OCI-LY1 (cell line): ENCODE measurements around the gene OR2F2.

Source experiments
- H2AFZ ChIP-seq: fragments of 200-600 bp; sonication (generic), shearing (Covaris generic); 2 replicates; pipeline ENCODE4 v1.6.0; 2014; ENCODE audit warnings: antibody characterized with exemption, mild to moderate bottlenecking, low read length
- H3F3A ChIP-seq: fragments of 200-600 bp; sonication (generic), shearing (Covaris generic); 2 replicates; pipeline ENCODE4 v1.6.0; 2014; ENCODE audit warnings: mild to moderate bottlenecking, antibody characterized with exemption, low read length, moderate library complexity; ENCODE audit not compliant: insufficient read depth
- H3K27ac ChIP-seq: fragments of 200-600 bp; sonication (generic); 2 replicates; pipeline ENCODE4 v1.5.1; 2014; ENCODE audit warnings: low read length, mixed run types, mild to moderate bottlenecking, low read depth; ENCODE audit not compliant: poor library complexity, severe bottlenecking
- H3K27me3 ChIP-seq: fragments of 200-600 bp; sonication (generic); 2 replicates; pipeline ENCODE4 v1.6.0; 2014; ENCODE audit warnings: antibody characterized with exemption, mild to moderate bottlenecking, low read length, moderate library complexity; ENCODE audit not compliant: insufficient read depth
- H3K36me3 ChIP-seq: fragments of 200-600 bp; sonication (generic); 2 replicates; pipeline ENCODE4 v1.6.1; 2014; ENCODE audit warnings: mild to moderate bottlenecking, antibody characterized with exemption, low read length, moderate library complexity, mixed read lengths; ENCODE audit not compliant: insufficient read depth
- H3K4me1 ChIP-seq: fragments of 200-600 bp; sonication (generic); 2 replicates; pipeline ENCODE4 v1.5.1; 2014; ENCODE audit warnings: mild to moderate bottlenecking, low read length, moderate library complexity; ENCODE audit not compliant: insufficient read depth, severe bottlenecking
- H3K4me2 ChIP-seq: fragments of 200-600 bp; sonication (generic), shearing (Covaris generic); 2 replicates; pipeline ENCODE4 v1.6.1; 2014; ENCODE audit warnings: low read length
- H3K4me3 ChIP-seq: fragments of 200-600 bp; sonication (generic); 2 replicates; pipeline ENCODE4 v1.5.1; 2014; ENCODE audit warnings: low read length, low read depth, mild to moderate bottlenecking, mixed read lengths; ENCODE audit not compliant: poor library complexity, severe bottlenecking
- H3K79me2 ChIP-seq: fragments of 200-600 bp; shearing (Covaris generic); 2 replicates; pipeline ENCODE4 v1.6.1; 2016; ENCODE audit warnings: mixed run types, low read length, mixed read lengths; ENCODE audit not compliant: insufficient read depth
- H3K9ac ChIP-seq: fragments of 200-600 bp; sonication (generic), shearing (Covaris generic); 2 replicates; pipeline ENCODE4 v1.6.1; 2014; ENCODE audit warnings: mild to moderate bottlenecking, low read length, mixed read lengths
- H3K9me2 ChIP-seq: fragments of 200-600 bp; sonication (generic), shearing (Covaris generic); 2 replicates; pipeline ENCODE4 v1.6.1; 2014; ENCODE audit warnings: low read depth, mild to moderate bottlenecking, low read length, mixed read lengths
- H3K9me3 ChIP-seq: fragments of 200-600 bp; shearing (Covaris generic); 2 replicates; pipeline ENCODE4 v1.6.1; 2014; ENCODE audit warnings: low read length, mixed read lengths
- H4K20me1 ChIP-seq: fragments of 200-600 bp; sonication (generic), shearing (Covaris generic); 2 replicates; pipeline ENCODE4 v1.6.0; 2016; ENCODE audit warnings: mild to moderate bottlenecking, low read length; ENCODE audit not compliant: insufficient read depth
- CTCF ChIP-seq: fragments of 200-600 bp; sonication (generic), shearing (Covaris generic); IDR thresholded peaks from 2 replicates; pipeline ENCODE4 v1.5.1; 2017; ENCODE audit warnings: mild to moderate bottlenecking, antibody characterized with exemption, low read length, moderate library complexity, mixed read lengths
- EZH2 ChIP-seq: fragments of 200-600 bp; sonication (generic), shearing (Covaris generic); IDR thresholded peaks from 2 replicates; pipeline ENCODE4 v1.8.0; 2017; ENCODE audit warnings: borderline replicate concordance, mixed run types, mild to moderate bottlenecking, antibody characterized with exemption, low read length, moderate library complexity, mixed read lengths

Gene OR2F2

GRCh38 chr7:143892527-143893300 lies 42.3 kb upstream of the OR2F2 start:
- no peak overlapping the region for H3K4me2 ChIP-seq
- no peaks in the 10 kb centered on the region for H3K79me2 ChIP-seq
- no peaks in the 10 kb centered on the region for H4K20me1 ChIP-seq
- H3K9ac ChIP-seq: no peak overlapping the region
- no peak for TF ChIP-seq EZH2
- peak; percentile 80 for TF ChIP-seq CTCF
- no peak overlapping the region for H3K4me3 ChIP-seq
- H3F3A ChIP-seq: no peaks in the 10 kb centered on the region
- H3K9me2 ChIP-seq: no peaks in the 10 kb centered on the region
- H3K4me1 ChIP-seq: no peaks in the 10 kb centered on the region
- no peaks in the 10 kb centered on the region for H3K9me3 ChIP-seq
- H2AFZ ChIP-seq: no peak overlapping the region
- H3K36me3 ChIP-seq: no peaks in the 10 kb centered on the region
- H3K27ac ChIP-seq: no peak overlapping the region
- H3K27me3 ChIP-seq: no peaks in the 10 kb centered on the region; the same call in 1 of the 2 replicates

GRCh38 chr7:143896667-143897066 lies 38.4 kb upstream of the OR2F2 start:
- Histone ChIP-seq H3K4me1 (peaks cover 7% of the 10 kb centered on the region), H3K27ac (no peak overlapping the region), H4K20me1 (no peaks in the 10 kb centered on the region), H3K36me3 (no peaks in the 10 kb centered on the region), H3K9ac (no peak overlapping the region), H3K9me3 (no peaks in the 10 kb centered on the region), H3K4me2 (no peak overlapping the region), H3K4me3 (no peak overlapping the region), H3F3A (no peaks in the 10 kb centered on the region), H2AFZ (no peak overlapping the region), H3K9me2 (no peaks in the 10 kb centered on the region), H3K27me3 (no peaks in the 10 kb centered on the region), H3K79me2 (no peaks in the 10 kb centered on the region)
- no peak for TF ChIP-seq CTCF
- no peak for TF ChIP-seq EZH2

DNA sequence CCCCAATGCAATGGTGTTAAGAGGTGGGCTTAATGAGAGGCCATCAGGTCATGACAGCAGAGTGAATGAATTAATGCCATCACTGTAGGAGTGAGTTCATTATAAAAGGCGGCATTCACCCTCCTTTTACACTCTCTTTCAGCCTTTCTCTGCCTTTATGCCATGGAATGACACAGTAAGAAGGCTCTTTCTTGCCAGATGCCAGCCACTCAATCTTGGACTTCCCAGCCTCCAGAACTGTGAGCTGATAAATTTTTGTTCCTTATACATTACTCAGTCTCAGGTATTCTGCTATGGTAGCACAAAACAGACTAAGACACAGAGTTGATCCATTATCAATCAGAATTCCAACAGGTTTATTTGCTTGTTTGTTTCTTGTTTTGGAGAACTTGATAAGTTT lies 36.2 kb upstream of the OR2F2 start:
- no peaks in the 10 kb centered on the region for H3K9me3 ChIP-seq
- no peak for TF ChIP-seq CTCF
- no peak for TF ChIP-seq EZH2
- H3F3A ChIP-seq: no peaks in the 10 kb centered on the region
- H2AFZ ChIP-seq: no peak overlapping the region
- H3K4me3 ChIP-seq: no peak overlapping the region
- H3K27ac ChIP-seq: no peak overlapping the region
- H3K9ac ChIP-seq: no peak overlapping the region
- H3K36me3 ChIP-seq: no peaks in the 10 kb centered on the region
- H3K27me3 ChIP-seq: no peaks in the 10 kb centered on the region
- H4K20me1 ChIP-seq: no peaks in the 10 kb centered on the region
- H3K4me2 ChIP-seq: no peak overlapping the region
- no peaks in the 10 kb centered on the region for H3K9me2 ChIP-seq
- no peaks in the 10 kb centered on the region for H3K79me2 ChIP-seq
- peaks cover 7% of the 10 kb centered on the region for H3K4me1 ChIP-seq
